GM12891 (cell line): ENCODE measurements around the gene TTC36. TPM values are rescaled to one million over a fixed set of nuclear protein-coding genes. Genes with fewer than 3 reads are reported as not detected.
"Not testable (repeated sequence)": the region's sequence is repeated elsewhere in the genome, so short reads cannot be mapped to it uniquely, and the experiment has no call there.

ENCODE experiments used
- DNase-seq: peaks from one replicate; pipeline ENCODE4 v3.0.0; 2011; ENCODE audit warnings: low spot score; ENCODE audit not compliant: insufficient read length
- FAIRE-seq: peaks from 2 replicates; lab custom pipeline; 2011; peaks lifted over from hg19 to GRCh38; lab: Jason Lieb, UNC
- PAX5 ChIP-seq: IDR thresholded peaks from 2 replicates; pipeline ENCODE4 v1.6.1; 2011; ENCODE audit warnings: low read length, moderate library complexity, mild to moderate bottlenecking; ENCODE audit not compliant: insufficient read depth, severe bottlenecking
- POLR2A ChIP-seq: IDR thresholded peaks from 2 replicates; pipeline ENCODE4 v1.6.1; 2011; ENCODE audit warnings: low read depth, low read length, control low read depth
- POLR2AphosphoS5 ChIP-seq: IDR thresholded peaks from 2 replicates; pipeline ENCODE4 v1.6.1; 2011; ENCODE audit warnings: low read depth, low read length, control low read depth
- POU2F2 ChIP-seq: IDR thresholded peaks from 2 replicates; pipeline ENCODE4 v1.6.1; 2011; ENCODE audit warnings: low read depth, mild to moderate bottlenecking, control low read depth, low read length, moderate library complexity
- SPI1 ChIP-seq: IDR thresholded peaks from 2 replicates; pipeline ENCODE4 v1.6.1; 2011; ENCODE audit warnings: low read depth, low read length, control low read depth
- TAF1 ChIP-seq: IDR thresholded peaks from 2 replicates; pipeline ENCODE4 v1.6.1; 2011; ENCODE audit warnings: low read depth, low read length, control low read depth
- polyA plus RNA-seq: library from polyadenylated mRNA; unstranded; fragments of >200 nt; gene quantifications from one replicate; pipeline ENCODE4 v1.2.1, GENCODE V29; 2012; ENCODE audit warnings: low read depth, missing spikeins, inconsistent platforms; ENCODE audit not compliant: missing spikeins

TTC36 gene
- 0.10 TPM for polyA plus RNA-seq

DNA sequence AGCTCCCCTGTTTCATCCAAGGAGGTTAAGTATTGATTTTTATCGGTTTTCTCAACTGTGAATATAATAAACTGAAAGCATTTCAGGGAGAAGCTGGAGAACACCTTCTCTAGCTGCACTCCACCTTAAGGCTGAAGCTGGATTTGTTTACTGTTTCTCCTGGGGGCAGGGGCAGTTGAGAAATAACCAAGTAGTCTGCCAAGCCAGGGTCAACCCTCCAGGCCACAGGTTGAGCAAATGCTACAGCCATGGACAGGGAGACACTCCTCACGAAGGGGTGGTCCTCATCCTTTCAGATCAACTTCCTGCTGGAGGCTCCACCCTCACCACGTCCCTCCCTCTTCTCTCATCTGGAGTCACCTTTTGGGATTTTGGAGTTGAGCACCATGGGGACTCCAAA is at the start of gene TTC36:
Gene TTC36, plus strand, starts transcription at position 366 of the 400 bp plus-strand sequence. Its CDS starts 21 bp downstream, at position 387.
- FAIRE-seq (no peak), DNase-seq (no peak)
- TF ChIP-seq TAF1 (no peak), POU2F2 (no peak), POLR2A (no peak), POLR2AphosphoS5 (no peak), SPI1 (no peak), PAX5 (no peak)

DNA sequence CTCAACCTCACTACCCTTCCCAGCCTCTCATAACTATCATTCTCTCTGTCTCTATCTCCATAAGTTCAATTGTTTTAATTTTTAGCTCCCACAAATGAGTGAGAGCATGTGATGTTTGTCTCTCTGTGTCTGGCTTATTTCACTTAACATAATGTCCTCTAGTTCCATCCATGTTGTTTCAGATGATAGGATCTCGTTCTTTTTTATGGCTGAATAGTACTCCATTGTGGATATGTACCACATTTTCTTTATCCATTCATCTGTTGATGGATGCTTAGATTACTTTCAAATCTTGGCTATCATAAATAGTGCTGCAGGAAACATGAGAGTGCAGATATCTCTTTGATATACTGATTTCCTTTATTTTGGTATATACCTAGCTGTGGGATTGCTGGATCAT is 46.0 kb upstream of the TTC36 start:
- peak; percentile 82 for FAIRE-seq
- not testable (repeated sequence) for DNase-seq

- FAIRE-seq (no peak), DNase-seq (no peak)
- TF ChIP-seq TAF1 (no peak), PAX5 (no peak), POLR2AphosphoS5 (no peak), SPI1 (no peak), POLR2A (no peak), POU2F2 (no peak)
Measured at GRCh38 chr11:118484405-118484804, 42.9 kb upstream of the TTC36 start.

DNA sequence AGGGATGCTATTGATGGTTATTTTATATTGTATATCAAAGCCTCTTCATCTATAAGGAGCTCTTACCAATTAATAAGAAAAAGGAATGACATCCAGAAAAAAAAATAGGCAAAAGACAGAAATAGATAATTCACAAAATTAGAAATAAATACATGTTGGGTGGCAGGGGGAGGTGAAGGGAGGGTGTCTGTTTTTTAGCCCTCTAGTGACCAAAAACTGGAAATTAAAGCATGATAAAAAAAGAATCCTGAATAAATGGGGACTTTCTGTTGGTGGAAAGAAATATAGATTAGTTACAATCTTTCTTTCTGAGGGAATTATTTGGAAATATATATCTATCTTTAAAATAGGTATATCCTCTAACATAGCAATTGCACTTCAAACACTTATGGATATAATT is 42.0 kb upstream of the TTC36 start:
- no peak for FAIRE-seq
- DNase-seq: peak; percentile 12
- TF ChIP-seq POLR2AphosphoS5 (no peak), PAX5 (no peak), TAF1 (no peak), POLR2A (no peak), SPI1 (no peak), POU2F2 (no peak)

GRCh38 chr11:118488480-118489109 is 38.7 kb upstream of the TTC36 start:
- FAIRE-seq (peak; percentile 92), DNase-seq (peak; percentile 39)
- TF ChIP-seq POLR2A (no peak), POLR2AphosphoS5 (no peak), POU2F2 (no peak), PAX5 (no peak), TAF1 (no peak), SPI1 (no peak)

- TF ChIP-seq SPI1: no peak
- TF ChIP-seq POLR2AphosphoS5: no peak
- TF ChIP-seq POU2F2: no peak
- TF ChIP-seq TAF1: no peak
- TF ChIP-seq POLR2A: no peak
- no peak for TF ChIP-seq PAX5
- DNase-seq (no peak), FAIRE-seq (peak; percentile 28)
Measured at GRCh38 chr11:118491041-118491440, 36.2 kb upstream of the TTC36 start.

DNA sequence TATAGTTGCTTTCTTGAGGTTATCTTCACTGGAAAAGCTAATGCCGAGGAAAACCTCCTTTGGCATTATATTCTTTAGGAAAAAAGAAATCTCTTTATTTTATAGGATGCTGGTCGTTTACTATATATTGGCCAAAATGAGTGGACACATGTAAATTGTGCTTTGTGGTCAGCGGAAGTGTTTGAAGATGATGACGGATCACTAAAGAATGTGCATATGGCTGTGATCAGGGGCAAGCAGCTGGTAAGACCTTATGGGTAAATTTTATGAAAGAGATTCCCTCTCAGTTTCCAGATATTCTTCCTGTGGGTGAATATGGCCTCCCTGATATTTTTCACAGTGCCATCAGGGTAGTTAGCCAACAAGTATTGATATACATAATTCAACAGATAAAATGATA is 29.4 kb upstream of the TTC36 start:
- FAIRE-seq: no peak
- TF ChIP-seq PAX5 (no peak), SPI1 (no peak), TAF1 (no peak), POU2F2 (no peak), POLR2AphosphoS5 (no peak), POLR2A (no peak)
- DNase-seq: no peak

- DNase-seq (no peak), FAIRE-seq (no peak)
- no peak for TF ChIP-seq PAX5
- no peak for TF ChIP-seq POLR2AphosphoS5
- TF ChIP-seq SPI1: no peak
- TF ChIP-seq POLR2A: no peak
- TF ChIP-seq TAF1: no peak
- no peak for TF ChIP-seq POU2F2
Measured at GRCh38 chr11:118503216-118503615, 24.1 kb upstream of the TTC36 start.

- DNase-seq: no peak
- TF ChIP-seq POLR2A: no peak
- no peak for TF ChIP-seq POU2F2
- no peak for TF ChIP-seq SPI1
- no peak for FAIRE-seq
Measured at GRCh38 chr11:118511601-118512000, 15.7 kb upstream of the TTC36 start.

- FAIRE-seq (no peak), DNase-seq (no peak)
- TF ChIP-seq SPI1: no peak
- TF ChIP-seq POLR2A: no peak
- no peak for TF ChIP-seq PAX5
- no peak for TF ChIP-seq POLR2AphosphoS5
Measured at GRCh38 chr11:118514103-118514502, 13.2 kb upstream of the TTC36 start.

- TF ChIP-seq POLR2A (no peak), PAX5 (no peak), TAF1 (no peak), POLR2AphosphoS5 (no peak), POU2F2 (no peak), SPI1 (no peak)
- FAIRE-seq (no peak), DNase-seq (no peak)
Measured at GRCh38 chr11:118519549-118519948, 7.7 kb upstream of the TTC36 start.
